K562 (cell line): ENCODE results near the gene MYL12A. TPM values are rescaled to one million over a fixed set of nuclear protein-coding genes. Genes with fewer than 3 reads are reported as not detected.
A peak's percentile ranks its signal among the peaks of the same experiment; 100 is the strongest.

Source experiments
- E2F4 ChIP-seq: sonication (generic); formaldehyde crosslinking; IDR thresholded peaks from 2 replicates; pipeline ENCODE4 v1.8.0; 2022; ENCODE audit warnings: mild to moderate bottlenecking, low read depth, missing genetic modification reagents
- GABPA ChIP-seq: fragments of 200-800 bp; sonication (Bioruptor generic); conservative IDR thresholded peaks from 2 replicates; pipeline ENCODE4 v1.6.1; 2016; ENCODE audit warnings: low read depth, missing genetic modification characterization, missing compliant biosample characterization
- GTF2F1 ChIP-seq: IDR thresholded peaks from 2 replicates; pipeline ENCODE4 v1.6.1; 2011; ENCODE audit warnings: low read depth, low read length, improper control_type of control experiment
- HMG20B ChIP-seq: fragments of 250-450 bp; sonication (Bioruptor Pico); IDR thresholded peaks from 2 replicates; pipeline ENCODE4 v1.5.0; 2021; ENCODE audit warnings: mild to moderate bottlenecking
- HNRNPLL ChIP-seq: fragments of 200-400 bp; formaldehyde crosslinking; IDR thresholded peaks from 2 replicates; pipeline ENCODE4 v1.6.1; 2017; ENCODE audit warnings: low read length, low read depth, mild to moderate bottlenecking; ENCODE audit not compliant: poor library complexity, severe bottlenecking
- ILK ChIP-seq: fragments of 450-650 bp; IDR thresholded peaks from 2 replicates; pipeline ENCODE4 v1.6.1; 2016; ENCODE audit warnings: missing genetic modification characterization, low read depth, mild to moderate bottlenecking, missing compliant biosample characterization, moderate library complexity, borderline replicate concordance
- KLF1 ChIP-seq: fragments of 450-650 bp; IDR thresholded peaks from 2 replicates; pipeline ENCODE4 v1.6.1; 2016; ENCODE audit warnings: missing genetic modification characterization, missing compliant biosample characterization
- MTA2 ChIP-seq: fragments of 450-650 bp; IDR thresholded peaks from 2 replicates; pipeline ENCODE4 v1.6.1; 2016; ENCODE audit warnings: low read depth
- NELFE ChIP-seq: IDR thresholded peaks from 2 replicates; pipeline ENCODE4 v1.6.1; 2011; ENCODE audit warnings: mild to moderate bottlenecking; ENCODE audit not compliant: insufficient read depth, insufficient read length
- NFRKB ChIP-seq: fragments of 450-650 bp; IDR thresholded peaks from 2 replicates; pipeline ENCODE4 v1.6.1; 2016; ENCODE audit warnings: low read depth
- NFYB ChIP-seq: IDR thresholded peaks from 2 replicates; pipeline ENCODE4 v1.6.1; 2011; ENCODE audit warnings: mild to moderate bottlenecking, moderate library complexity; ENCODE audit not compliant: insufficient read length; ENCODE audit errors: extremely low read depth
- PKNOX1 ChIP-seq: fragments of 450-650 bp; IDR thresholded peaks from 2 replicates; pipeline ENCODE4 v1.6.1; 2016
- POLR3G ChIP-seq: IDR thresholded peaks from 2 replicates; pipeline ENCODE4 v1.6.1; 2011; ENCODE audit not compliant: insufficient read length, insufficient replicate concordance; ENCODE audit errors: extremely low read depth
- RBM34 ChIP-seq: fragments of 200-400 bp; formaldehyde crosslinking; IDR thresholded peaks from 2 replicates; pipeline ENCODE4 v1.6.1; 2018; ENCODE audit warnings: low read length, borderline replicate concordance; ENCODE audit not compliant: insufficient read depth
- SFPQ ChIP-seq: fragments of 200-400 bp; formaldehyde crosslinking; IDR thresholded peaks from 2 replicates; pipeline ENCODE4 v1.6.1; 2017; ENCODE audit warnings: mild to moderate bottlenecking, low read depth, low read length, moderate library complexity
- SREBF1 ChIP-seq: fragments of 150-350 bp; IDR thresholded peaks from 2 replicates; pipeline ENCODE4 v1.6.1; 2014; ENCODE audit warnings: antibody characterized with exemption, low read depth, low read length, borderline replicate concordance
- SRSF1 ChIP-seq: fragments of 200-400 bp; formaldehyde crosslinking; IDR thresholded peaks from 2 replicates; pipeline ENCODE4 v1.6.1; 2017; ENCODE audit warnings: mild to moderate bottlenecking, low read depth, low read length, moderate library complexity
- TBL1XR1 ChIP-seq, 2 experiments: IDR thresholded peaks; 2 replicates each; pipeline ENCODE4 v1.6.1; 2012; ENCODE audit warnings: improper control_type of control experiment in 2 of 2, low read length in 2 of 2, mild to moderate bottlenecking in 1 of 2
- ZBTB8A ChIP-seq: fragments of 450-650 bp; IDR thresholded peaks from 2 replicates; pipeline ENCODE4 v1.6.1; 2018; ENCODE audit warnings: mild to moderate bottlenecking, moderate library complexity; ENCODE audit not compliant: partially characterized antibody
- ZKSCAN1 ChIP-seq: fragments of 150-350 bp; IDR thresholded peaks from 2 replicates; pipeline ENCODE4 v1.6.1; 2016; ENCODE audit warnings: low read depth, low read length
- ZNF316 ChIP-seq: fragments of 450-650 bp; IDR thresholded peaks from 2 replicates; pipeline ENCODE4 v1.6.1; 2016
- ZNF347 ChIP-seq: fragments of 450-650 bp; formaldehyde crosslinking; IDR thresholded peaks from 2 replicates; pipeline ENCODE4 v1.4.0; 2020; ENCODE audit warnings: low read depth, mild to moderate bottlenecking, moderate library complexity
- ZNF41 ChIP-seq: fragments of 250-450 bp; sonication (Bioruptor Pico); conservative IDR thresholded peaks from 2 replicates; pipeline ENCODE4 v1.4.0; 2020; ENCODE audit warnings: mild to moderate bottlenecking
- ZNF655 ChIP-seq: fragments of 250-450 bp; sonication (Bioruptor Pico); IDR thresholded peaks from 2 replicates; pipeline ENCODE4 v1.5.0; 2021
- polyA plus RNA-seq, 8 experiments: library from polyadenylated mRNA; depleted of rRNA in 4 of 8; stranded (reverse) in 5 of 8; unstranded in 3 of 8; fragments of >200 nt; fragmentation: Nextera tagmentation in 2 of 8; fragmentation: Illumina TruSeq in 1 of 8; extraction: Ambion mirVana in 2 of 8; extraction: Trizol in 1 of 8; gene quantifications; 2 replicates each; pipeline versions ENCODE4 v1.2.1 to v1.2.3, GENCODE V29; 2011 to 2014; ENCODE audit warnings: inconsistent platforms in 1 of 8, missing spikeins in 1 of 8
- total RNA-seq, 7 experiments: library from RNA; depleted of rRNA in 6 of 7; stranded (reverse); fragments of >200 nt in 6 of 7; fragmentation: Illumina TruSeq in 2 of 7; extraction: Trizol in 2 of 7; gene quantifications; 2 replicates each; pipeline versions ENCODE4 v1.2.1 to v1.2.3, GENCODE V29; 2011 to 2021; ENCODE audit warnings: low replicate concordance in 1 of 7

The MYL12A gene
- total and polyA plus RNA-seq, 9 of the 15 experiments (the other 6 are each of a cell fraction or from before 2014, with no cell fraction given): 308 to 1,031 (median 559) TPM

- TF ChIP-seq RBM34 (no peak), E2F4 (CRISPR knock-in tag) (no peak), MTA2 (no peak), POLR3G (no peak), SREBF1 (no peak), HNRNPLL (no peak), PKNOX1 (peak; percentile 45), TBL1XR1 (IDR thresholded peaks at IDR 0.05; ENCODE audit: low read length in 2 of 2) (no peak), ZBTB8A (no peak), HMG20B (CRISPR knock-in tag) (no peak), ZNF655 (CRISPR knock-in tag) (no peak), SRSF1 (no peak), KLF1 (tag) (no peak), ILK (no peak), NELFE (no peak), NFYB (no peak), ZNF41 (CRISPR knock-in tag) (no peak), GTF2F1 (no peak), ZNF316 (peak; percentile 73), SFPQ (no peak), ZKSCAN1 (no peak), GABPA (peak; percentile 84), NFRKB (peak; percentile 45; the same call in 1 of the 2 replicates), ZNF347 (CRISPR knock-in tag) (no peak)
These were observed 34.1 kb upstream of the MYL12A start (continued) for GRCh38 chr18:3213300-3214059.
